RWPE2 (cell line): ENCODE measurements around the gene RHAG.

Experiments
- ATAC-seq: fragments of 200-7000 bp; cut with Tn5 transposase; 3 replicates; pipeline ENCODE4 v1.9.1; 2021; ENCODE audit warnings: low read depth
- DNase-seq: peaks from one replicate; pipeline ENCODE4 v3.0.0-alpha.2; 2020; ENCODE audit warnings: low spot score
- H3K27ac ChIP-seq: fragments of 450-650 bp; 2 replicates; pipeline ENCODE4 v1.5.1; 2017; ENCODE audit warnings: mild to moderate bottlenecking; ENCODE audit not compliant: poor library complexity, severe bottlenecking
- H3K27me3 ChIP-seq: fragments of 250-450 bp; sonication (Bioruptor Pico); 2 replicates; pipeline ENCODE4 v1.5.1; 2021; ENCODE audit warnings: mild to moderate bottlenecking, moderate library complexity; ENCODE audit not compliant: insufficient read depth, poor library complexity, severe bottlenecking
- H3K36me3 ChIP-seq: fragments of 250-450 bp; sonication (Bioruptor Pico); 2 replicates; pipeline ENCODE4 v1.5.1; 2020; ENCODE audit warnings: low read depth, mild to moderate bottlenecking, moderate library complexity
- H3K4me1 ChIP-seq: fragments of 250-450 bp; sonication (Bioruptor Pico); 2 replicates; pipeline ENCODE4 v1.5.1; 2021; ENCODE audit warnings: mild to moderate bottlenecking, moderate library complexity; ENCODE audit not compliant: insufficient read depth, poor library complexity, severe bottlenecking
- H3K4me3 ChIP-seq: fragments of 250-450 bp; sonication (Bioruptor Pico); 2 replicates; pipeline ENCODE4 v1.5.1; 2021; ENCODE audit warnings: mild to moderate bottlenecking, moderate library complexity; ENCODE audit not compliant: severe bottlenecking
- H3K9me3 ChIP-seq: fragments of 250-450 bp; sonication (Bioruptor Pico); 2 replicates; pipeline ENCODE4 v1.5.1; 2021; ENCODE audit warnings: mild to moderate bottlenecking, moderate library complexity; ENCODE audit not compliant: severe bottlenecking
- CTCF ChIP-seq: fragments of 450-650 bp; IDR thresholded peaks from one replicate; pipeline ENCODE4 v1.5.1; 2017; ENCODE audit warnings: mild to moderate bottlenecking, moderate library complexity; ENCODE audit not compliant: poor library complexity, severe bottlenecking

The RHAG gene

DNA sequence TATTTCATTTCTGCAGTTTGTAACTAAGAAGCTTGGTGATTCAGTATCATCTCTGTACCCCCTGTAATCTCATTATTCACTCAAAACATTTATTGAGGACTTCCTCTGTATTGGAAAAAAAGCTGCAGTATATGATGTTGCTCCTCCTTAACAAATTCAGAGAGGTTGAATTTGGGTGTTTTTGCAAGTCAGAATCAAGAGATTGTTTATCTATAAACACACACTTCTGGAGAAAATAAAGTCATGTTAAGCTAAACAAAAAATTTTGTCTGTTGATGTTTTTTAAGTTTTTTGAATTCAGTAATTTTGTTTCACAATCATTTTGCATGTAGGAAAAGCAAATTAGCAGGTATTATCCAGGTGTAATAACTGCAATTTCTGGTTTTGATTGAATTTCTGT is 11.4 kb upstream of the RHAG start:
- Histone ChIP-seq H3K9me3 (no peaks in the 10 kb centered on the region), H3K4me3 (no peak overlapping the region), H3K36me3 (no peaks in the 10 kb centered on the region), H3K27me3 (peaks cover 4% of the 10 kb centered on the region), H3K27ac (no peak overlapping the region), H3K4me1 (no peaks in the 10 kb centered on the region)
- no peak for ATAC-seq
- no peak for TF ChIP-seq CTCF
- no peak for DNase-seq

DNA sequence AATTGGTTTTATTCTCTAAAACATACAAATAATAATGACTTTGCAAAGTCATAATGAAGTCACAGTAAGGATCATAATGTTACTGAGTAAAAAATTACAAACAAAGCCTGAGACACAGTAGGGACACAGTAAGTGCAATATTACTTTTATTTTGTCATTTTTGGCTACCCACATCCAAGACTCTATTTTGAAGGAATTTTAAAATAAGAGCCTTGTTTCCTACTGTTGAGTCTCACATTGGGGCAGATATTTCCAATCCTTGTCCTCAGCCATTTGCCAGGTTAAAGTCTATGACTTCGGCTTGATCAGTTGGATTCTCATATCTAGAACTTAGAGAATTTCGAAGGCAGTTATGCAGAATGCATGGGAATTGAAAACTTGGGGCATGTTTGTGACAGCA is 10.8 kb upstream of the RHAG start:
- Histone ChIP-seq H3K9me3 (no peaks in the 10 kb centered on the region), H3K27me3 (peaks cover 4% of the 10 kb centered on the region), H3K4me3 (no peak overlapping the region), H3K36me3 (no peaks in the 10 kb centered on the region), H3K27ac (no peak overlapping the region), H3K4me1 (no peaks in the 10 kb centered on the region)
- no peak for TF ChIP-seq CTCF
- no peak for ATAC-seq
- no peak for DNase-seq

- H3K9me3 ChIP-seq = no peaks in the 10 kb centered on the region
- H3K27ac ChIP-seq = no peak overlapping the region
- ATAC-seq (no peak), DNase-seq (no peak)
- H3K27me3 ChIP-seq = peaks cover 4% of the 10 kb centered on the region
- no peak for TF ChIP-seq CTCF
- no peak overlapping the region for H3K4me3 ChIP-seq
- H3K36me3 ChIP-seq = no peaks in the 10 kb centered on the region
- H3K4me1 ChIP-seq = no peaks in the 10 kb centered on the region
These were observed 10.3 kb upstream of the RHAG start for GRCh38 chr6:49646942-49647341.

GRCh38 chr6:49646130-49646824 is 9.6 kb upstream of the RHAG start:
- Histone ChIP-seq H3K27me3 (peaks cover 4% of the 10 kb centered on the region), H3K36me3 (no peaks in the 10 kb centered on the region), H3K27ac (no peak overlapping the region), H3K4me3 (no peak overlapping the region), H3K4me1 (no peaks in the 10 kb centered on the region), H3K9me3 (no peaks in the 10 kb centered on the region)
- DNase-seq (no peak), ATAC-seq (no peak)
- TF ChIP-seq CTCF = no peak

DNA sequence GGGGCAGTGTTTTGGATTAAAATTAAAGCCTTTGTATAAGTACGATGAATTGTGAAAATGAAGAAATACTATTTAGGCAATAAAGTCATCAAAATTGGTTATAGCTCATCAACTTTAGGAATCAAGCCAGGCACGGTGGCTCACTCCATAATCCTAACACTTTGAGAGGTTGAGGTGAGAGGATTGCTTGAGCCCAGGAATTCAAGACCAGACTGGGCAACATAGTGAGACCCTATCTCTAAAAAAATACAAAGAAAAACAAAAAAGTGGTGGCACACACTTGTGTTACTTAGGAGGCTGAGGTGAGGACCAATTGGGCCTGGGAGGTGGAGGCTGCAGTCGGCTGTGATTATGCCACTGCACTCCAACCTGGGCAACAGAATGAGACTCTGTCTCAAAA is 8.5 kb upstream of the RHAG start:
- DNase-seq = no peak
- TF ChIP-seq CTCF = no peak
- Histone ChIP-seq H3K36me3 (no peaks in the 10 kb centered on the region), H3K4me3 (no peak overlapping the region), H3K27me3 (peaks cover 4% of the 10 kb centered on the region), H3K4me1 (no peaks in the 10 kb centered on the region), H3K9me3 (no peaks in the 10 kb centered on the region), H3K27ac (no peak overlapping the region)
- ATAC-seq = no peak
